ENCODE results near the gene SHROOM3. TPM values are rescaled to one million over a fixed set of nuclear protein-coding genes. Genes with fewer than 3 reads are reported as not detected.

The SHROOM3 gene
- total RNA-seq, 1 donor from 2014 or later, result 42.7 TPM

- Mint-ChIP-seq H3K4me1 (ENCODE audit: low read depth) (peaks cover 49% of the 10 kb centered on the region), H3K27me3 (ENCODE audit: low read depth) (no peaks in the 10 kb centered on the region), H3K27ac (ENCODE audit: unreplicated experiment) (peak overlapping the region; percentile 81), H3K4me3 (ENCODE audit: unreplicated experiment) (no peak overlapping the region), H3K9me3 (ENCODE audit: low read depth) (no peaks in the 10 kb centered on the region), H3K36me3 (ENCODE audit: low read depth) (peaks cover 6% of the 10 kb centered on the region)
- DNase-seq (ENCODE audit: low spot score), result no peak
- TF ChIP-seq CTCF (IDR thresholded peaks at IDR 0.05), result peak; percentile 14
These were observed 309.4 kb downstream of the SHROOM3 start for GRCh38 chr4:76744241-76744921.

GRCh38 chr4:76745240-76745639, 310.2 kb downstream of the SHROOM3 start:
- Mint-ChIP-seq H3K4me1 (ENCODE audit: low read depth) (peaks cover 53% of the 10 kb centered on the region), H3K36me3 (ENCODE audit: low read depth) (peaks cover 3% of the 10 kb centered on the region), H3K9me3 (ENCODE audit: low read depth) (no peaks in the 10 kb centered on the region), H3K27ac (ENCODE audit: unreplicated experiment) (peak overlapping the region; percentile 81), H3K27me3 (ENCODE audit: low read depth) (no peaks in the 10 kb centered on the region), H3K4me3 (ENCODE audit: unreplicated experiment) (no peak overlapping the region)
- no peak for TF ChIP-seq CTCF (IDR thresholded peaks at IDR 0.05)
- DNase-seq (ENCODE audit: low spot score), result no peak

- Mint-ChIP-seq H3K27me3 (ENCODE audit: low read depth) (no peaks in the 10 kb centered on the region), H3K4me3 (ENCODE audit: unreplicated experiment) (no peak overlapping the region), H3K4me1 (ENCODE audit: low read depth) (peaks cover 77% of the 10 kb centered on the region), H3K9me3 (ENCODE audit: low read depth) (peaks cover 6% of the 10 kb centered on the region), H3K27ac (ENCODE audit: unreplicated experiment) (no peak overlapping the region), H3K36me3 (ENCODE audit: low read depth) (peaks cover 5% of the 10 kb centered on the region)
- TF ChIP-seq CTCF (IDR thresholded peaks at IDR 0.05), result no peak
- DNase-seq (ENCODE audit: low spot score), result no peak
These were observed 312.5 kb downstream of the SHROOM3 start for GRCh38 chr4:76747563-76747962.

GRCh38 chr4:76748649-76749048, 313.6 kb downstream of the SHROOM3 start:
- peaks cover 6% of the 10 kb centered on the region for H3K9me3 Mint-ChIP-seq (ENCODE audit: low read depth)
- TF ChIP-seq CTCF (IDR thresholded peaks at IDR 0.05), result peak; percentile 79
- peaks cover 5% of the 10 kb centered on the region for H3K36me3 Mint-ChIP-seq (ENCODE audit: low read depth)
- H3K27me3 Mint-ChIP-seq (ENCODE audit: low read depth), result no peaks in the 10 kb centered on the region
- H3K4me1 Mint-ChIP-seq (ENCODE audit: low read depth), result peaks cover 79% of the 10 kb centered on the region
- H3K4me3 Mint-ChIP-seq (ENCODE audit: unreplicated experiment), result no peak overlapping the region
- no peak for DNase-seq (ENCODE audit: low spot score)
- peak overlapping the region; percentile 10 for H3K27ac Mint-ChIP-seq (ENCODE audit: unreplicated experiment)

- peaks cover 5% of the 10 kb centered on the region for H3K36me3 Mint-ChIP-seq (ENCODE audit: low read depth)
- H3K4me3 Mint-ChIP-seq (ENCODE audit: unreplicated experiment), result no peak overlapping the region
- peaks cover 79% of the 10 kb centered on the region for H3K4me1 Mint-ChIP-seq (ENCODE audit: low read depth)
- no peak for DNase-seq (ENCODE audit: low spot score)
- no peak for TF ChIP-seq CTCF (IDR thresholded peaks at IDR 0.05)
- no peaks in the 10 kb centered on the region for H3K27me3 Mint-ChIP-seq (ENCODE audit: low read depth)
- peaks cover 6% of the 10 kb centered on the region for H3K9me3 Mint-ChIP-seq (ENCODE audit: low read depth)
- no peak overlapping the region for H3K27ac Mint-ChIP-seq (ENCODE audit: unreplicated experiment)
These were observed 314.3 kb downstream of the SHROOM3 start for GRCh38 chr4:76749355-76749754.

Data from chondrocyte (in vitro differentiated cells).